Endodermal cell (in vitro differentiated cells): Measurements from ENCODE around the gene CTCFL. TPM values are rescaled to one million over a fixed set of nuclear protein-coding genes. Genes with fewer than 3 reads are reported as not detected.
"Not testable (repeated sequence)": the region's sequence is repeated elsewhere in the genome, so short reads cannot be mapped to it uniquely, and the experiment has no call there.

Source experiments
- DNase-seq: peaks from one replicate; pipeline ENCODE4 v3.0.0-alpha.2; 2017
- H3K27ac ChIP-seq: 2 replicates; pipeline ENCODE4 v1.5.1; 2013; ENCODE audit warnings: mild to moderate bottlenecking, low read depth, low read length, moderate library complexity
- H3K27me3 ChIP-seq: 2 replicates; pipeline ENCODE4 v1.6.1; 2013; ENCODE audit warnings: mild to moderate bottlenecking, low read length, moderate library complexity; ENCODE audit not compliant: insufficient read depth, control insufficient read depth, poor library complexity, severe bottlenecking
- H3K36me3 ChIP-seq: 2 replicates; pipeline ENCODE4 v1.7.0; 2013; ENCODE audit warnings: mild to moderate bottlenecking, low read length, moderate library complexity; ENCODE audit not compliant: control insufficient read depth, insufficient read depth
- H3K4me1 ChIP-seq: one replicate; pipeline ENCODE4 v1.7.0; 2013; ENCODE audit warnings: low read length; ENCODE audit not compliant: control insufficient read depth, insufficient read depth
- H3K4me3 ChIP-seq: 2 replicates; pipeline ENCODE4 v1.5.1; 2013; ENCODE audit warnings: mild to moderate bottlenecking, low read length, moderate library complexity
- H3K9ac ChIP-seq: 2 replicates; pipeline ENCODE4 v1.6.1; 2013; ENCODE audit warnings: mild to moderate bottlenecking, low read length, moderate library complexity; ENCODE audit not compliant: poor library complexity, severe bottlenecking; ENCODE audit errors: extremely low read depth
- H3K9me3 ChIP-seq: 2 replicates; pipeline ENCODE4 v1.6.1; 2013; ENCODE audit warnings: mild to moderate bottlenecking, low read length, moderate library complexity; ENCODE audit not compliant: control insufficient read depth
- H3K27ac Mint-ChIP-seq: 2 replicates; pipeline ENCODE4 v1.8.0; 2020; ENCODE audit warnings: mixed read lengths
- H3K27me3 Mint-ChIP-seq: 2 replicates; pipeline ENCODE4 v1.8.0; 2021; ENCODE audit warnings: mild to moderate bottlenecking, mixed read lengths; ENCODE audit not compliant: insufficient read depth
- H3K36me3 Mint-ChIP-seq: 2 replicates; pipeline ENCODE4 v1.8.0; 2020; ENCODE audit warnings: low read depth, mixed read lengths
- H3K4me1 Mint-ChIP-seq: 2 replicates; pipeline ENCODE4 v1.8.0; 2020; ENCODE audit warnings: mixed read lengths
- H3K4me3 Mint-ChIP-seq: 2 replicates; pipeline ENCODE4 v1.8.0; 2020; ENCODE audit warnings: mild to moderate bottlenecking, moderate library complexity, mixed read lengths
- H3K9me3 Mint-ChIP-seq: 2 replicates; pipeline ENCODE4 v1.8.0; 2020; ENCODE audit warnings: mild to moderate bottlenecking, mixed read lengths
- WGBS, 2 experiments: methylation state at CpG; one replicate each; pipeline versions ENCODE4 v1.1.5 to v1.1.7; 2013; ENCODE audit warnings: missing lambda C conversion rate in 2 of 2, mixed read lengths in 1 of 2; ENCODE audit not compliant: insufficient coverage in 1 of 2, insufficient read length in 1 of 2; 5-methylcytosine and 5-hydroxymethylcytosine counted together
- total RNA-seq, 2 donors: library from RNA; stranded (reverse); fragmentation: NEBNext Ultra II Directional in 1 of 2; extraction: Animal tissue kit (Norgen Biotek cat#: 25700) in 1 of 2; gene quantifications; 2 replicates in 1 of 2; 3 replicates in 1 of 2; pipeline ENCODE4 v1.2.1, GENCODE V29; 2021
- TF ChIP-seq, protein P1 (sequence below): fragments of 200-600 bp; sonication (generic); conservative IDR thresholded peaks from 2 replicates; pipeline ENCODE4 v1.5.0; 2021; ENCODE audit warnings: antibody characterized with exemption, mild to moderate bottlenecking

CTCFL gene
- total RNA-seq, 2 donors from 2014 or later = 0.33 to 1.4 TPM

DNA sequence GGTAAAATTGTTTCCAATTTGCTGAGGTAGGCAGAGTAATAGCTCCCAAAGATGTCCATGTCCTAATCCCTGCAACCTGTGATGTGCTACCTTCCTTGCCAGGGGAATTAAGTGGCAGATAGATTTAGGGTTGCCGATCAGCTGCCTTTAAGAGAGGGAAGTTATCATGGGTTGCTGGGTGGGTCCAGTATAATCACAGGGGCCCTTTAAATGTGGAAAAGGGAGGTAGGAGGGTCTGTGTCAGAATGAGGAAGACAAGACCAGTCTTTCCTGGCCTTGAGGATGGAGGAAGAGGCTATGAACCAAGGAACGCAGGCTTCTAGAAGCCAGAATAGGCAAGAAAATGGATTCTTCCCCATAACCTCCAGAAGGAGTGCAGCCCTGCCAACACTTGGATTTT is 50.7 kb downstream of the CTCFL start:
- H3K9me3 ChIP-seq = no peaks in the 10 kb centered on the region
- TF ChIP-seq, protein P1, sequence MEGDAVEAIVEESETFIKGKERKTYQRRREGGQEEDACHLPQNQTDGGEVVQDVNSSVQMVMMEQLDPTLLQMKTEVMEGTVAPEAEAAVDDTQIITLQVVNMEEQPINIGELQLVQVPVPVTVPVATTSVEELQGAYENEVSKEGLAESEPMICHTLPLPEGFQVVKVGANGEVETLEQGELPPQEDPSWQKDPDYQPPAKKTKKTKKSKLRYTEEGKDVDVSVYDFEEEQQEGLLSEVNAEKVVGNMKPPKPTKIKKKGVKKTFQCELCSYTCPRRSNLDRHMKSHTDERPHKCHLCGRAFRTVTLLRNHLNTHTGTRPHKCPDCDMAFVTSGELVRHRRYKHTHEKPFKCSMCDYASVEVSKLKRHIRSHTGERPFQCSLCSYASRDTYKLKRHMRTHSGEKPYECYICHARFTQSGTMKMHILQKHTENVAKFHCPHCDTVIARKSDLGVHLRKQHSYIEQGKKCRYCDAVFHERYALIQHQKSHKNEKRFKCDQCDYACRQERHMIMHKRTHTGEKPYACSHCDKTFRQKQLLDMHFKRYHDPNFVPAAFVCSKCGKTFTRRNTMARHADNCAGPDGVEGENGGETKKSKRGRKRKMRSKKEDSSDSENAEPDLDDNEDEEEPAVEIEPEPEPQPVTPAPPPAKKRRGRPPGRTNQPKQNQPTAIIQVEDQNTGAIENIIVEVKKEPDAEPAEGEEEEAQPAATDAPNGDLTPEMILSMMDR = no peak
- Mint-ChIP-seq H3K9me3 (no peaks in the 10 kb centered on the region), H3K4me1 (peaks cover 24% of the 10 kb centered on the region), H3K27me3 (no peaks in the 10 kb centered on the region), H3K27ac (no peak overlapping the region), H3K4me3 (no peak overlapping the region), H3K36me3 (no peaks in the 10 kb centered on the region)
- no peaks in the 10 kb centered on the region for H3K36me3 ChIP-seq
- peaks cover 13% of the 10 kb centered on the region for H3K4me1 ChIP-seq
- no peak overlapping the region for H3K4me3 ChIP-seq
- H3K27ac ChIP-seq = no peak overlapping the region
- no peak overlapping the region for H3K9ac ChIP-seq
- no peaks in the 10 kb centered on the region for H3K27me3 ChIP-seq
- 93 to 100% methylated on average over 2 of the region's 2 CpGs for WGBS, 2 experiments
- DNase-seq = no peak

DNA sequence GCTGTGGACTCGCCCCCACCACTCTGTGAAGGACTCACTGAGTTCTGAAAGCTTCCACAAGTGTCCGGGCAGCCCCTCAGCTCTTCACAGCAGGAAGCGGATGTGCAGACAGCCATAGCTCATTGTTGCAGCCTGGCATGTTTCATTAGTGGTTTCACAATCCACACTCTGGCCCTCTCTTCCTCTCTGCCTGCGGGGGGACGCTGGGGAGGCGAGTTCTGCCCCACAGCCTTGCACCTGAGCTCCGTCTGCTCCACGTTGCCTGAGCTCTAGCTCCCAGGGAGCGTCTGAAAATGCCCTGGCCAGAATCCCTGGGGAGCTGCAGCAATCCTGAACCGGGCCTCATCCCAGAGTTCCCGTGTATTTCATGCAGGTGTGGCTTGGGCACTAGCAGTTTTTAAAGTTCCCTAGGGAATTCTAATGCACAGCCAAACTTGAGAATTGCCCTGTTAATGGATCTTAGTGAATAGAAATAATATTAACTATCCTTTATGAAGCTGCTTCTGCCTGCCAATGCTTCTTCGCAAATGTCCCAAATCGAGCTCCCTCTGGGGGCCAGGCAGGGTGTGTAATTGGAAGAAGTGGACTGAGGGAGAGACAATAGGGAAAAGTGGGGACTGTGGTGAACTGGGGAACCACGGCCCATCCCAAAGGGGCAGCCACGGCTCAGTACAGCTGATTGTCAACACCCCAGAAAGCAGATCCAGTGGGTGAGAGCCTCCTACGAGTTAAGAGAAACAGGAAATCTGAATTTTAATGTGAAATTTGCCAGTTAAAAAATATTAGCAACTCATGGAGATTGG is 51.5 kb downstream of the CTCFL start:
- no peak overlapping the region for H3K4me3 Mint-ChIP-seq
- H3K27me3 Mint-ChIP-seq = no peaks in the 10 kb centered on the region
- H3K27ac Mint-ChIP-seq = no peak overlapping the region
- no peak overlapping the region for H3K9ac ChIP-seq
- no peaks in the 10 kb centered on the region for H3K9me3 Mint-ChIP-seq
- TF ChIP-seq, protein P1 = peak; percentile 27
- no peak overlapping the region for H3K27ac ChIP-seq
- H3K9me3 ChIP-seq = no peaks in the 10 kb centered on the region
- peak; percentile 66 for DNase-seq
- H3K4me1 Mint-ChIP-seq = peaks cover 24% of the 10 kb centered on the region
- H3K4me1 ChIP-seq = peaks cover 14% of the 10 kb centered on the region
- no peaks in the 10 kb centered on the region for H3K36me3 Mint-ChIP-seq
- no peak overlapping the region for H3K4me3 ChIP-seq
- 68 to 69% methylated on average over 10 to 16 of the region's 16 CpGs for WGBS, 2 experiments
- H3K36me3 ChIP-seq = no peaks in the 10 kb centered on the region
- no peaks in the 10 kb centered on the region for H3K27me3 ChIP-seq

DNA sequence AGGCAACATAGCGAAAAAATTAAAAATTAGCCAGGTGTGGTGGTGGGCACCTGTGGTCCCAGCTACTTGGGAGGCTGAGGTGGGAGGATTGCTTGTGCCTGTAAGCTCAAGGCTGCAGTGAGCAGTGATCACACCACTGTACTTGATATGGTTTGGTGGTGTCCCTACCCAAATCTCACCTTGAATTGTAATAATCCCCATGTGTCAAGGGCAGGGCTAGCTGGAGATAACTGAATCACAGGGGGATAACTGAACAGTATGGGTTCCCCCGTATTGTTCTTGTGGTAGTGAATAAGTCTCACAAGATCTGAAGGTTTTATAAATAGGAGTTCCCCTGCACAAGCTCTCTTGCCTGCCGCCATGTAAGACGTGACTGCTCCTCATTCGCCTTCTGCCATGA is 52.5 kb downstream of the CTCFL start:
- H3K4me3 ChIP-seq, H3K9ac ChIP-seq, H3K9me3 ChIP-seq, H3K36me3 ChIP-seq, H3K4me3 Mint-ChIP-seq, H3K36me3 Mint-ChIP-seq, DNase-seq, H3K27me3 Mint-ChIP-seq, H3K27me3 ChIP-seq, H3K27ac ChIP-seq, H3K9me3 Mint-ChIP-seq, H3K27ac Mint-ChIP-seq: not testable (repeated sequence)
- peaks cover 24% of the 10 kb centered on the region for H3K4me1 Mint-ChIP-seq
- H3K4me1 ChIP-seq = peaks cover 14% of the 10 kb centered on the region
- 89 to 98% methylated on average over 5 of the region's 5 CpGs for WGBS, 2 experiments
